Activated CD8-positive, alpha-beta memory T cell treated with anti-CD3 and anti-CD28 coated beads for 36 hours (primary cell): ENCODE measurements around the gene CCDC57. TPM values are rescaled to one million over a fixed set of nuclear protein-coding genes. Genes with fewer than 3 reads are reported as not detected.

ENCODE experiments used
- CTCF ChIA-PET: fragments of 350-600 bp; sonication (Branson Sonifier 250); formaldehyde crosslinking; loops from one replicate; lab custom pipeline; 2021; ENCODE audit warnings: antibody characterized with exemption; lab: Charles Lee
- POLR2A ChIA-PET: fragments of 350-600 bp; sonication (Branson Sonifier 250); formaldehyde crosslinking; loops from one replicate; lab custom pipeline; 2021; ENCODE audit warnings: antibody characterized with exemption; lab: Charles Lee
- total RNA-seq, 2 experiments: library from RNA; stranded (reverse); gene quantifications; one replicate each; pipeline ENCODE4 v1.2.3, GENCODE V29; 2021

The CCDC57 gene
- total RNA-seq, 2 experiments from 2014 or later: 69.8 to 73.0 TPM

DNA sequence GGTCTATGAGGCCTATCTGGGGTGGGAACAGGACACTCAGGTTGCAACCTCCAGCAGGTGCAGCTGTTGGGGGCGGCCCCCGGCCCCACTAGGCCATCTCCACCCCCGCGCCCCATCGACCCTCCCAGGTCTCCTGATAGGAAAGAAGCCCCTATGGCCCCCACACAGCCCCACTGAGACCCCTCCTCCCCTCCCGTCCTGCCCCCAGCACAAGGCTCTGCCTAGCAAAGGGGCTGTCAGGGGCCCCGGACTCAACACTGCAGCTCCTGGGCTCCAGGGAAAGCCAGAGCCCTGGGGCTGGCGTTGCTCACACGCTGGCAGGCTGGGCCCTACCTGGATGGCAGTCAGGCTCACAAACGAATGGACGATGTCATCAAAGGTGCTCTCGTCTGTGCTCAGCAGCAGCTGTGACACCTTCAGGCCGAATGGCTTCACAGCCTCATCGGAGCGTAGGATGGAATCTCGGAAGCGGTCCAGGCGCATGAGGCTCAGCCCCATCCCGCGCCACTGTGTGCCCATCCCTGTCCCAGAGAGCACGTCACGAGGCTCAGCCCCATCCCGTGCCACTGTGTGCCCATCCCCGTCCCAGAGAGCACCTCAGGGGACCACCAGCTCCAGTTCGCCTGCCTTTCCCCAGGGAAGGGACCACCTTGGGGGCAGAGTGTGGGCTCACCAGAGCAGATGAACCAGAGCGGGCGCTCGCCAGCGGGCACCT lies 121.9 kb downstream of the CCDC57 start:
- ChIA-PET POLR2A (no interaction called here), CTCF (no interaction called here)

DNA sequence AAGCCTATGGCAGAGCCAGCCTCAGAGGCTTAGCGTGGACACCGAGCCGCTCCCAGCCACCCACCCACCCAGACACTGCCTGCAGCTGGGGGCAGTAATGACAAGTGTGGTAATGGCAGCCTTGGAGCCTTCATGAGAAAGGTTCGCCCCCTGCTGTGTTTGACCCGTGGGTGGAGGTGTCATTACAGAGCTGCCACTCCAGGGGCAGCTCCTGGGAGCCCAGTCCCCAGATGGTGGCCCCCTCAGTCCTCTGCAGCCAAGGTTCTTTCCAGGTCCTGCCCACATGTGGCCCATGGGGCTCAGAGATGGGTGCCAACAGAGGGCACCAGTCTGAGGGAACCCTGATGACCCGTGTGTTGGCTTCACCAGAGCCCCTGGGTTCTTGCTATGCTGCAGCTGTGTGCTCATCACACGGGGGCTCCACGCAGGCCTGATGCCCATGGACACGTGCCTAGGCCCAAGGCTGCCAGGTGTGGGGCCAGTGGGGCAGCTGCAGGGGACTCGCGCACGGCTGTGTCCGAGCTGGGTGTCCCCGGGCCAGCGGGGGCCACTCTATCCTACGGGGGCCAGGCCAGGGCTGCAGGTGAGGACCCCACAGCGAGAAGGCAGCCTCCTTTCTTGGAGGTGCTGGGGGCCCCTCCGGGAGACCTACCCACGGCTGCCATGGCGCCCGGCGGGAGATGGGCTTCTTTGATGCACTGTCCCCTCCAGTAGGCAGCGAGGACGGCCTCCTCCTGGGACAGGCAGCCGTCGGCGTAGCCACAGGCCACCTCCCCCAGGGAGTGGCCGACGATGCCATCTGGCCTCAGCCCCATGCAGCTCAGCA lies 122.7 kb downstream of the CCDC57 start:
- POLR2A ChIA-PET: interaction anchor here (0.8 to 0.9 kb wide), 2 partner anchors 24 to 52 kb away, joined by 3 read pairs; partner anchors contain the start of gene DCXR
- CTCF ChIA-PET: no interaction called here

DNA sequence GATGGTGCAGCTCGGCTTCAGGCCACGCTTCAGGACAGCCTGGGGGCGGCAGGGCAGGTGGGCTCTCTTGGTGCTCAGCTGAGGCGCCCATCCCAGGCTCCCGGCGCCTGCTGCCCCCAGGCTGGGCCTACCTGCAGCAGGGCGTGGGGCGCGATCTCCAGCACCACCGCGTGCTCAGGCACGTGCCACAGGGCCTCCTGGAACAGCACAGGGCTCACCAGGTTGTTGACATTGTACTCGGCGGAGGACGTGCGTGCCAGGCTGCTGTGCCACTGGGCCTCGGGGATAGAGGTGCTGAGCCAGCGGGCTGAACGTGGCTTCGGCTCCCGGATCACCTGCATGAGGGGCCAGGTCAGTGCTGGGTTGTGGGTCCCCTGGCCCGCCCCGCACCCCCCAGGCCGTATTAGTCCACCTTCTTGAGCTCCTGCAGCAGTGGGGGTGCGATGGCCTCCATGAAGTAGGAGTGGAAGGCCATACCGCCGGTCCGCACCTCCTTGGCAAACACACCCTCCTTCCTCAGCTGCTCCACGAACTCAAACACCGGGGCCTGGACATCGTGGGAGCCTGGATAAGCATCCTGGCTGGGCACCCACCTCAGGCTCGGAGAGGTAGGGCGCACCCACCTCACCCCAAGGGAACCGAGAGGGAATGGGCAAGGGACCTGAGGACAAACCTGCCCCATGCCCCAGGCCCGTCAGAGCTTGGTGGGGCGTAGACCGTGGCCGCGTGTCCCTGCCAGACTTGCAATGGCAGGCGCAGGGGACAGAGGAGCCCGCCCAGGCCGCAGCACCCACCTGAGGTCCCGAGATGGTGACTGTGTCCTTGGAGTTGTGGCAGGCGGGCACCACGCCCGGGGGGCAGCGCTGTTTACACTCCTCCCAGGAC lies 123.6 kb downstream of the CCDC57 start:
- ChIA-PET POLR2A (interaction anchor here (0.8 to 0.9 kb wide), 2 partner anchors 23 to 52 kb away, joined by 3 read pairs; partner anchors contain the start of gene DCXR), CTCF (interaction anchor here (1.2 kb wide), 1 partner anchor 130 kb away, joined by 3 read pairs; no protein-coding TSS in a partner anchor)

DNA sequence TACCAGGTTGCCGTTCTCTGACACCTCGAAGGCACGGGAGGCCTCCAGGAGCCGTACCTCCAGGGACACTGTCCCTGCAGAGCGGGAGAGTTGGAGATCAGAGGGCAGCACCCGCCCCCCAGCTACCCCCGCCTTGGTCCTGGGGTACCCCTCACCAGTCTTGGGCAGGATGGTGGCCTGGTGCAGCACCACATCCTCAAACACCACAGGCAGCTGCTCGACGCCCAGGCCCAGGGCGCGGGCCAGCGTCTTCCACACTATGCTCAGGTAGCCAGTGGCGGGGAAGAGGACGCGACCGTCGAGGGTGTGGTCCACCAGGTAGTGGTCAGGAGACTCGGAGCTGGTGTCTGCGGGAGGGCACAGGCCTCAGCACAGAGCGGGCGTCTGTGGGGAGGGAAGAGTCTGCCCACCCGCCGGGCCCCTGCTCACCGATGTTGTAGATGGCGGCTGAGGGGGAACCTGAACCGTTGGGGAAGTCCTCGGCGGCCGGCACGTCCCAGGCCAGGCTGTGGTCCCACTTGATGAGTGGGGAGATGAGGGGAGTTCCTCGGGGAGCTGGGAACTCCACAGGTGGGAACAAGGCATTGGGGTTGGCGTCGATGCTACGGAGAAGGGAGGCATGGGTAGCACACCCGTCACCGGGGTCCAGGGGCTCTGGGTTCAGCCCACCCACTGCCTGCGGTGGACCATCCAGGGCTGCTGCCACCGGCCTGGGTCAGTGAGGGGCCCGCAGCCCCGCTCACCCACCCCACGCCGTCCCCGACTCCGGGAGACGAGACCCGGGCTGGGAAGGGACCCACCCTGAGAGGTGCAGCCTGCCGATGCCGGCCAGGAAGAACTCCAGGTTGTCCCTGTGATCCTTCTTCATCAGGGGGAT lies 124.4 kb downstream of the CCDC57 start:
- CTCF ChIA-PET: interaction anchor here (1.2 kb wide), 2 partner anchors 58 to 129 kb away, joined by 3 to 4 read pairs; no protein-coding TSS in a partner anchor
- POLR2A ChIA-PET: no interaction called here

DNA sequence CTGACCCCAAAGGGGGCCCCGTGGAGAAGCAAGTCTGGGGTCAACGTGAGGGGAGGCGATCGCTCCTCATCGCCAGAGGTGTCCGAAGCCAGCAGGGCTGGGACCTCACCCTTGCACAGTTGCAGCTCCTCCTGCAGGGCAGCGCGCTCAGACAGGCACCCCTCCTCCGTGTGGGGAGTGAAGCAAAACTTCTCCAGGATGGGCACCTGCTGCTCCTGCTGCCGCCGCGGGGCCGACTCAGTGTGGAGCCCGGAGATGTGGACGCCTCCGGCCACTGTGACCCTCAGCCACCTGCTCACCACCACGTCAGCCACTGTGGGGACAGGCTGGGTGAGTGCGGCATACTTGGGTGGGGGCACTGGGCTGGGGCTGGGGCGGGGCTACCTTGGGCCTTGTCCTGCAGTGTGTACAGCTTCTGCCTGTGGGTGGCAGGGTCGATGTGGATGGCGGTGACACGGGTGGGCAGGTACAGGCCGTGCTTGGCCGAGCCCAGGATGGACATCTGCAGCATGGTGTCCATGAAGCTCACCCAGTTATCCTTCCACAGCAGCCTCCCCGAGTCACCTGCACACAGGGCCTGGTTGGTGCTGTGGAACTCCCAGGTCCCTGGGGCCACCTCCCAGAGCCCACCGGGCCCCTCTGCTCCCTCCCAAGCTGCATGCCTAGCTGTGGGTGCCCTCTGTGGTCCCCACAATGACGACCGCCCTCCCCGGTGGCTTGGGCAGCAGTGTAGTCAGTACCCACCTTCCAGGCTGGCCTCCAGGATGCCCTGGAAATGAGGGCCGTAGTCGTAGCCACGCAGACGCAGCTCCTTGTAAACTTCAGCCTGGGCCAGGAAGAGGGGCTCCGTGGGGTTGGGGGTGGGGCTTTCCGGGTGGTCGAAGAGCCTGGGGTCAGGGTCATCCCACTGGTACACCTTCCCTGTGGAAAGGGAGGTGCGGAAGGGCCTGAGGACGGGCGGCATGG lies 125.4 kb downstream of the CCDC57 start:
- CTCF ChIA-PET: interaction anchor here (1.2 kb wide), 1 partner anchor 57 kb away, joined by 4 read pairs; no protein-coding TSS in a partner anchor
- POLR2A ChIA-PET: interaction anchor here (0.6 to 0.7 kb wide), 2 partner anchors 116 to 157 kb away, joined by 3 read pairs; no protein-coding TSS in a partner anchor

DNA sequence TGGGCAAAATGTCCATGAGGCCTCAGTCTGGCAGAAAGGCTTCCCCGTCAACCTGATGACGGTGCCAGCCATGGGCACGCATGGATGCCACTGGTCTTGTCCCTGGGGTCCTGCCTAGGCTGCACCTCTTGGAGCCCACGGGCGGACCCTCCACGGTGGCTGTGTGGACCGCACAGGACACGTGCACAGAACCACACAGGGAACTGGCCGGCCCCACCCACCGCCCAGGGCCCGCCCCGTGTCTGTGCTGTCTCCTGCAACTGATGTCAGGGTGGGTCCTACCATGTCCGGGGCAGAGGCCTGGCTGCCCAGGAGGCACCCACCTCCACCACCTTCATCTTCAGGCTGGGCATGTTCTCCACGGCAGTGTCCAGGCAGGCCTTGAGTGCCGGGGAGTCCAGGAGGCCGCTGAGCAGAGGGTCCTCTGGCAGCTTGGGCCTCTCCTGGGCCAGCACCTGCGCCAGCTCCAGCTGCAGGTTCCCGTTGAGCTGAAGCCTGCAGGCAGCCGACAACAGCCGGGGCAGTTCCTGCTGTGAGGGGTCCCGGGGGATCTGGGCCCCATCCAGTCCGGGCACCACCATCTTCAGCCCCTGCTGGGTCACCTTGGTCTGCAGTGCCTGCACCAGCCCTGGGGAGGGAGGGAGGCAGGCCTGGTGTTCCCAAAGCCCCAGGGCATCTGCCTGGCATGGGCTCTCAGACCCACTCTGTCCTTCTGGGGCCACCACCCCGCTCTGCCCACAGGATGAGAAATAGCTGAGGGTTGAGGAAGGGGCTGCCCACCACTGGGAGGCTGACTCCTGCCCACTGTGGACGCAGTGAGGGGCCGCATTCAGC lies 126.5 kb downstream of the CCDC57 start:
- POLR2A ChIA-PET: interaction anchor here (0.7 kb wide), 1 partner anchor 156 kb away, joined by 3 read pairs; no protein-coding TSS in a partner anchor

DNA sequence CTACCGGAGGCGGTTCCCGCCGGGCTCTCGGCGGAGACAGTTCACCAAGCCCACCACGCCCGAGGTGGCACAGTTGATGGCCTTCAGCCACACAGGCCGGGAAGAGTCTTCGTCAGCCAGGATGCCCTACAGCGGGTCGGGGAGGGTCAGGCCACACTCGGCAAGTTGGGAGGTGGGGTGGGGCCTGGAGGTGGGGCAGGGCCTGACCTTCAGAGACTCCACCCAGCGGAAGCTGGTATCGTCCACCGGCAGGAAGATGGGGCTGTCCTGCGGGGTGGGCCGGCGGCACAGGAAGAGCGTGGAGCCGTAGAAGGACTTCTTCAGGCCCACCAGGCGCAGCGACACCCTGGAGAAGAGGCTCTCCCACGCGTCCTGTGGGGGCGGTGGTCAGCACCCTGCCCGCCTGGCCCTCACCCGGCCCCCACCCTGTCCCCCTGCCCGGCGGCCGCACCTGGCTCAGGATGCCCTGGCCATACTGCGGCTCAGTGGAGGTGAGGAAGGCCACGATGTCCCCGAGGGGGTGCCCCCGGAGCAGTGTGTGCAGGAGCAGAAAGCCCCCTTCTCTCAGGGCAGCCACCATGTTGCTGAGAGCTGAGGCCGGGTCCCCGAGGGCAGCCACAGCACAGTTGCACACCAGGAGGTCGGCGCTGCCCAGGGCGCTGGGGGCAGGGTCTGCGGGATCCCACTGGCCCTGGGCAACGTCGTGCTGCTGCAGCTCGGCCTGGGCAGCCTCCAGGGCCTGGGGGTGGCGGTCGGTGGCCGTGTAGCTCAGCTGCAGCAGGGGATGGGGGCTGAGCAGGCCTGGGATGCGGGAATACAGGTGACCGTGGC lies 127.4 kb downstream of the CCDC57 start:
- CTCF ChIA-PET: no interaction called here
- POLR2A ChIA-PET: no interaction called here

More for the DNA sequence above, 126.5 kb downstream of the CCDC57 start:
- CTCF ChIA-PET: no interaction called here

DNA sequence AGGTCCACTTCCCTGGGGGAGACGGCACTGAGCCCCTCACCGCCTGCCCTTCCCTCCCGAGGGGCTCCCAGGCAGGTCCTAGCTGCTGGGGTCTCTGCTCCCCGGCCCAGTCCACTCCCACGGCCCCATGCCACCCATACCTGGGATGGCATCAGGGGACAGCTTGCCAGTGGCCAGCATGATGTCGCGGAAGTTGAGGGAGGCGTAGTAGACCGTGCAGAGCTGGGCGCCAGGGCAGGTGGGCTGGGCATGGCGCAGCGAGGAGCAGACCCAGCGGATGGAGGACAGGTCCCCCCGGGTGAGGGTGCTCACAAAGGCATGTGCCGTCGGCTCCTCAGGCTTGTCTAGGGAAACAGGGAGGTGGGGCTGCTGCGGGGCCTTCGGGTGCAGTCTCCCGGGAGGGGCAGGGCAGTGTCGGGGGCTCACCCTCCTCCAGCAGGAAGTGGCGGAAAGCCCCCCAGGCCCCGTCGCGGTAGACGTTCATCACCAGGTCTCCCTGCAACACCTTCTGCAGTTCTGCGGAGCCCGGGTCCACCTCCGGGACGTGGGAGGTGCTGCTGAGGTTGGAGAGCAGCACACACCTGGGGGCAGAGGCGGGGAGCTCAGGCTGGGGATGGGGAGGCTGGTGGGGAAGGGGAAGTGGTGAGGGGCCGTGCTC lies 128.1 kb downstream of the CCDC57 start:
- POLR2A ChIA-PET: no interaction called here
- CTCF ChIA-PET: no interaction called here

DNA sequence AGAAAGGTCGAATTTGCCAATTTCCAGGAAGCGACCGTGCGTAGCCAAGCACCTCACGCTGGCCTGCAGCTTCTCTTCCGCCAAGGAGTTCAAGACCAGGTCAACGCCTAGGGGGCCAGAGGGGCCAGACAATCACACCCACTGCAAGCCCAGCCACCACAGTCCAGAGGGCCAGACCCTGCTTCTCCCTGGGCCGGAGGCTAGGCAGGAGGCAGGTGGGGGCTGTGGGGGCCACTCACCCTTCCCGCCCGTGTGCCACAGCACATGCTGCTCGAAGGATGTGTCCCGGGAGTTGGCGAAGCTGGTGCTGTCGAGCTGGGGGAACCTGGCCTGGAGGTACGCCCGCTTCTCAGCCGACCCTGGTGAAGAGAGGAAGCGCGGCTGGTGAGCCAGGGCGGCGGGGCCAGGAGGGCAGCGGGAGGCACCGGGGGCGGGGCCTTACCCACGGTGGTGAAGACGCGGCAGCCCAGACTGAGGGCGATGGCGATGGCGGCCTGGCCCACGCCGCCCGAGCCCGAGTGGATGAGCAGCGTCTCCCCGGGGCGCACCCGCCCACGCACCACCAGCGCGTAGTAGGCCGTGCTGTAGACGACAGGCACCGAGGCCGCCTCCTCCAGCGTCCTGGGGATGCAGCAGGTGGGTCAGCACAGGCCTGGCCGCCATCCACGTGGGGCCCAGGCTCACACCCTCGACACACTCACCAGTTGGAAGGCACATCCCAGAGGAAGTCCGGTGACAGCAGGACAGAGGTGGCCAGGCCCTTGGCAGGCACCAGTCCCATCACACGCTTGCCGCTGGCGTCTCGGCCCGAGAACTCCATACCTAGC lies 128.9 kb downstream of the CCDC57 start:
- CTCF ChIA-PET: no interaction called here
- POLR2A ChIA-PET: interaction anchor here (1.2 kb wide), 1 partner anchor 12 kb away, joined by 3 read pairs; no protein-coding TSS in a partner anchor

DNA sequence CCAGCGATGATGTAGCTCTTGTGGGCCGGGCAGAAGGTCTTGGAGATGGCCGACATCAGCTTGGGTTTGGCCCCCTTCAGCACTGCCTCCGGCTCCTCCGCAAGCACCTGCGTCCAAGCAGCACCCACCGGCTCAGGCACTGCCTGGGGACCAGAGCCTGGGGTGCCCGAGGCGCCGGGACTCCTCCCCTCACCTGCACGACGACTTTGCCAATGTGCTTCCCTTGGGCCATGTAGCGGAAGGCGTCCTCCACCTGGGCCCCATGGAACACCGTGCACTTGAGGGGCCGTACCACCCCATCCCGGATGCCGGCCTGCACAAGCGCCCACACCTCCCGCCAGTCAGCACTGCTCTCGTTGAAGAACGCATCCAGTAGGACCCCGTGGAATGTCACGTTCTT lies 129.6 kb downstream of the CCDC57 start:
- ChIA-PET POLR2A (interaction anchor here (1.2 kb wide), 1 partner anchor 13 kb away, joined by 3 read pairs; no protein-coding TSS in a partner anchor), CTCF (no interaction called here)

DNA sequence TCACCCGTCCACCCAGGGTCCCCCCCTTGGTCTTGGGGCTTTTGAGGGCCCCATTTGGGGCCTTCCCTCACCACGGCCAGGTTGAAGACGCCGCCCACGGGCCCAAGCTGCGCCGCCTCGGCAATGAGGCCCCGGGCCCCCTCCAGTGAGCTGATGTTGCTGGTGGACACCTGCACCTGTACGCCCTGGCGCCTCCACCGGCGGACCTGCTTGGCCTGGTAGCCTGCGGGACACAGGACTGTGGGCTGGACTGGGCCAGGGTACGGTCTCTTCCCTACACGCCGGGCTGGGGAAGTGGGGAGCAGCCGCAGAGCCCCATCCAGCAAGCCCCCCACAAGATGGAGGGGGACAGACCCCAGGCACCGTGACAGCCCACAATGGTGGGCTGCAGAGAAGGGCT lies 130.2 kb downstream of the CCDC57 start:
- POLR2A ChIA-PET: interaction anchor here (1.2 kb wide), 1 partner anchor 14 kb away, joined by 3 read pairs; no protein-coding TSS in a partner anchor
- CTCF ChIA-PET: no interaction called here

DNA sequence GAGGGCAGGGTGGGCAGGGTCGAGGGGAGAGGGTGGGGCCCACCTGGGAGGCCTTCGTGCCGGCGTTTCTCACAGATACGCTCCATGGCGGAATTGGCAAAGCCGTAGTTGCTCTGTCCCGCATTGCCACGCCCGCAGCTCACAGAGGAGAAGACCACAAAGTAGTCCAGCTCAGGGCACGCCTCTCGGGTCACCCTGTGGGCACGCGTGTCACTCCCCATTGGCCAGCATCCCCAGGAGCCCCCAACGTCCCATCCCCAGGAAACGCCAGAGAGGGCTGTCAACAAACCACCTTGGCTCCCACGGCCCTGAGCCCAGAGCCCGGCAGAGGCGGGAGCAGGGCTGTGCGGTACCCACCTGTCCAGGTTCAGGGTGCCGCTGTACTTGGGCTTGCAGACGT lies 130.7 kb downstream of the CCDC57 start:
- POLR2A ChIA-PET: no interaction called here

DNA sequence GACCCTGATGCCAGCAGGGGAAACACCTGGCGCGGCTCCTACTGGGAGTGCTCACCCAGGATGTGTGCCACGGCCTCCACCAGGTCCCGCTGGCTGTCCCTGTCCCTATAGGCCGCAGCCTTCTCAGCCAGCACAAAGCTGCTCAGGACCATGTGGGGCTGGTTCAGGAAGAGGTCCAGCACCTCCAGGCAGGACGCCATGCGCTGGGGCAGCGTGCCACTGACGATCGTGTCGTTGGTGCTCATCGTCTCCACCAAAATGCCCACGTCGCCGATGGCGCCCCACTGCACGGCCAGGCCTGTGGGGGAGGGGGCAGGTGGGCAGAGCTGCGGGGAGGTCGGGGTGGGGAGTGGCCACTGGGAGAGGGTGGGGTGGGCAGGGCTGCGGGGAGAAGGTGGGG lies 131.1 kb downstream of the CCDC57 start:
- CTCF ChIA-PET: no interaction called here
- POLR2A ChIA-PET: no interaction called here

More for the DNA sequence above, 130.7 kb downstream of the CCDC57 start:
- CTCF ChIA-PET: no interaction called here
